Measurements from ENCODE around the gene C19orf53. TPM values are rescaled to one million over a fixed set of nuclear protein-coding genes. Genes with fewer than 3 reads are reported as not detected.

C19orf53 gene
- total and polyA plus RNA-seq, 2 experiments from 2014 or later: 115 to 309 TPM

GRCh38 chr19:13812544-13812943 is 38.3 kb downstream of the C19orf53 start:
- Histone ChIP-seq H3K4me3 (no peak overlapping the region), H3K4me2 (ENCODE audit: unreplicated experiment) (no peak overlapping the region), H3K9me3 (ENCODE audit: low read depth) (no peaks in the 10 kb centered on the region), H2AFZ (no peak overlapping the region), H4K20me1 (ENCODE audit: insufficient read depth) (no peaks in the 10 kb centered on the region), H3K36me3 (ENCODE audit: low read depth) (no peaks in the 10 kb centered on the region; the same call in 1 of the 2 replicates), H3K27me3 (replicated peaks; ENCODE audit: insufficient read depth) (no peaks in the 10 kb centered on the region), H3K9ac (no peak overlapping the region), H3K4me1 (ENCODE audit: insufficient read depth) (no peaks in the 10 kb centered on the region), H3K27ac (no peak overlapping the region), H3K79me2 (ENCODE audit: insufficient read depth) (no peaks in the 10 kb centered on the region), H3K9me2 (ENCODE audit: insufficient read depth) (no peaks in the 10 kb centered on the region), H3F3A (ENCODE audit: insufficient read depth) (no peaks in the 10 kb centered on the region)
- no peak for DNase-seq
- in situ Hi-C loops (cut with MboI): no loop called here
- TF ChIP-seq EZH2phosphoT487 (IDR thresholded peaks at IDR 0.05; ENCODE audit: insufficient read depth, low read depth) (no peak), EZH2 (IDR thresholded peaks at IDR 0.05; ENCODE audit: insufficient read depth, poor library complexity, severe bottlenecking) (no peak)
- 93% methylated on average over 11 of the region's 11 CpGs for WGBS, 2 experiments (ENCODE audit: low coverage in 1 of 2, low lambda C conversion rate in 2 of 2, missing lambda C conversion rate in 2 of 2)

- no peaks in the 10 kb centered on the region; the same call in 1 of the 2 replicates for H3K36me3 ChIP-seq (ENCODE audit: low read depth)
Observed at GRCh38 chr19:13813147-13813546, 38.9 kb downstream of the C19orf53 start.

DNA sequence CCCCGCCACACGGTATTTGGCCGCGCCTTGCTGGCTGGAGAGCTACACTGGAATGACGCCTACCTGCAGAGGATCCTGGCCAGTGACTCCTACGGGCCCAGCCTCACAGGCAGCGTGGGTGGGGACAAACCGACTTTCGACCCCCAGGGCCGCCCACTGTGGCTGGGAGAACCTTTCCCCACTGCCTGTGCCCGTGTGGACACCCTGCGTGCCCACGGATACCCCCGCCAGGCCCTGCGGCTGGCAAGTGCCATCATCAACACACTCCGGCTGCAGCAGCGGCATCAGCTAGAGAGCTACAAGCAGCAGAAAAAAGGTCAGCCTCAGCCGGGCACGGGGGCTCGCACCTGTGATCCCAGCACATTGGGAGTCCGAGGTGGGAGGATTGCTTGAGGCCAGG is 40.3 kb downstream of the C19orf53 start:
- in situ Hi-C loops (cut with MboI): no loop called here
- H4K20me1 ChIP-seq (ENCODE audit: insufficient read depth): no peaks in the 10 kb centered on the region
- no peak for TF ChIP-seq EZH2 (IDR thresholded peaks at IDR 0.05; ENCODE audit: insufficient read depth, poor library complexity, severe bottlenecking)
- no peak for TF ChIP-seq EZH2phosphoT487 (IDR thresholded peaks at IDR 0.05; ENCODE audit: insufficient read depth, low read depth)
- H3K9me2 ChIP-seq (ENCODE audit: insufficient read depth): no peaks in the 10 kb centered on the region
- no peak overlapping the region for H2AFZ ChIP-seq
- H3K4me2 ChIP-seq (ENCODE audit: unreplicated experiment): no peak overlapping the region
- 92 to 94% methylated on average over 21 of the region's 21 CpGs for WGBS, 2 experiments (ENCODE audit: low coverage in 1 of 2, low lambda C conversion rate in 2 of 2, missing lambda C conversion rate in 2 of 2)
- H3K36me3 ChIP-seq (ENCODE audit: low read depth): no peaks in the 10 kb centered on the region; the same call in 1 of the 2 replicates
- H3K27me3 ChIP-seq (replicated peaks; ENCODE audit: insufficient read depth): no peaks in the 10 kb centered on the region
- no peaks in the 10 kb centered on the region for H3K9me3 ChIP-seq (ENCODE audit: low read depth)
- no peak overlapping the region for H3K9ac ChIP-seq
- no peaks in the 10 kb centered on the region for H3K79me2 ChIP-seq (ENCODE audit: insufficient read depth)
- no peaks in the 10 kb centered on the region for H3F3A ChIP-seq (ENCODE audit: insufficient read depth)
- DNase-seq: no peak
- no peaks in the 10 kb centered on the region for H3K4me1 ChIP-seq (ENCODE audit: insufficient read depth)
- H3K27ac ChIP-seq: no peak overlapping the region
- no peak overlapping the region for H3K4me3 ChIP-seq

More at GRCh38 chr19:13813147-13813546, 38.9 kb downstream of the C19orf53 start:
- no peak for TF ChIP-seq EZH2 (IDR thresholded peaks at IDR 0.05; ENCODE audit: insufficient read depth, poor library complexity, severe bottlenecking)
- no peak for TF ChIP-seq EZH2phosphoT487 (IDR thresholded peaks at IDR 0.05; ENCODE audit: insufficient read depth, low read depth)
- Histone ChIP-seq H3K4me1 (ENCODE audit: insufficient read depth) (no peaks in the 10 kb centered on the region), H3K27me3 (replicated peaks; ENCODE audit: insufficient read depth) (no peaks in the 10 kb centered on the region), H2AFZ (no peak overlapping the region), H3F3A (ENCODE audit: insufficient read depth) (no peaks in the 10 kb centered on the region), H3K9me2 (ENCODE audit: insufficient read depth) (no peaks in the 10 kb centered on the region), H3K4me3 (no peak overlapping the region), H3K4me2 (ENCODE audit: unreplicated experiment) (no peak overlapping the region), H3K27ac (no peak overlapping the region), H3K9ac (no peak overlapping the region), H3K9me3 (ENCODE audit: low read depth) (no peaks in the 10 kb centered on the region), H3K79me2 (ENCODE audit: insufficient read depth) (no peaks in the 10 kb centered on the region), H4K20me1 (ENCODE audit: insufficient read depth) (no peaks in the 10 kb centered on the region)
- no peak for DNase-seq
- in situ Hi-C loops (cut with MboI): no loop called here
- 92 to 100% methylated on average over 2 of the region's 2 CpGs for WGBS, 2 experiments (ENCODE audit: low coverage in 1 of 2, low lambda C conversion rate in 2 of 2, missing lambda C conversion rate in 2 of 2)

GRCh38 chr19:13817018-13817614 is 42.9 kb downstream of the C19orf53 start:
- in situ Hi-C loops (cut with MboI): no loop called here
- no peaks in the 10 kb centered on the region for H3K9me3 ChIP-seq (ENCODE audit: low read depth)
- no peak overlapping the region for H3K9ac ChIP-seq
- H3K79me2 ChIP-seq (ENCODE audit: insufficient read depth): no peaks in the 10 kb centered on the region
- no peak overlapping the region for H2AFZ ChIP-seq
- TF ChIP-seq EZH2phosphoT487 (IDR thresholded peaks at IDR 0.05; ENCODE audit: insufficient read depth, low read depth) (no peak), EZH2 (IDR thresholded peaks at IDR 0.05; ENCODE audit: insufficient read depth, poor library complexity, severe bottlenecking) (no peak)
- H3K4me1 ChIP-seq (ENCODE audit: insufficient read depth): peaks cover 5% of the 10 kb centered on the region
- H3K27ac ChIP-seq: no peak overlapping the region
- peaks cover 22% of the 10 kb centered on the region for H3F3A ChIP-seq (ENCODE audit: insufficient read depth)
- peaks cover 4% of the 10 kb centered on the region; the same call in 1 of the 2 replicates for H3K36me3 ChIP-seq (ENCODE audit: low read depth)
- H3K27me3 ChIP-seq (replicated peaks; ENCODE audit: insufficient read depth): no peaks in the 10 kb centered on the region
- H3K9me2 ChIP-seq (ENCODE audit: insufficient read depth): no peaks in the 10 kb centered on the region
- no peaks in the 10 kb centered on the region for H4K20me1 ChIP-seq (ENCODE audit: insufficient read depth)
- WGBS, 2 experiments (ENCODE audit: low coverage in 1 of 2, low lambda C conversion rate in 2 of 2, missing lambda C conversion rate in 2 of 2): 69 to 87% methylated on average over 6 to 11 of the region's 11 CpGs
- no peak overlapping the region for H3K4me3 ChIP-seq
- no peak overlapping the region for H3K4me2 ChIP-seq (ENCODE audit: unreplicated experiment)
- peak; percentile 30 for DNase-seq
